ENCODE data around the gene HTR4.

- TF ChIP-seq POLR2A (IDR thresholded peaks at IDR 0.05) (no peak), EP300 (IDR thresholded peaks at IDR 0.05) (no peak)
These were observed 21.3 kb downstream of the HTR4 start for GRCh38 chr5:148633067-148633377.
